ENCODE results near the gene HDLBP.
"Not testable (repeated sequence)": the region's sequence is repeated elsewhere in the genome, so short reads cannot be mapped to it uniquely, and the experiment has no call there.

HDLBP gene

DNA sequence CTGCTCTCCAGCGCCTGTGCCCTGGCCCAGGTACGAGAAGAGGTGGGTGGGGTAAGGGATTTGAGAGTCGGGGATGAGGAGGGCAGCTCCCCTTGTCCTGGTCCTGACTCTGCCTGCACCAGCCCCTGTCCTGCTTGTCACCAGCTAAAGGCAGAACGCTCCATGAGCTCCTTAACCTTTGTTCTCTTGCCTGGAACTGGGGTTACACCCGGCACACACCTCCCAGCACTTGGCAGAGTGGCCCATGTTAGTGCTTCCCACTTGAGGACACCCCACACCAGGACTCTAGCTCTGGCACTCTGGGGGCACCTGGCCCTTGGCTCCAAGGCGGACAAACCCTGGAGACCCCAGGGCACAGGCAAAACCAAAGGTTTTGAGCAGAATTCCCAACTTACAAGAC is 107.8 kb downstream of the HDLBP start:
- DNase-seq: no peak

GRCh38 chr2:241207151-241207550 is 108.3 kb downstream of the HDLBP start:
- DNase-seq: no peak

- no peak for DNase-seq
Measured at GRCh38 chr2:241205086-241205485, 110.4 kb downstream of the HDLBP start.

- no peak for DNase-seq
Measured at GRCh38 chr2:241204490-241204889, 111.0 kb downstream of the HDLBP start.

- DNase-seq: no peak
Measured at GRCh38 chr2:241204010-241204384, 111.5 kb downstream of the HDLBP start.

- DNase-seq: no peak
Measured at GRCh38 chr2:241203218-241204009, 112.1 kb downstream of the HDLBP start.

- DNase-seq: no peak
Measured at GRCh38 chr2:241202681-241203080, 112.8 kb downstream of the HDLBP start.

GRCh38 chr2:241202268-241202585 is 113.2 kb downstream of the HDLBP start:
- DNase-seq: no peak

GRCh38 chr2:241201445-241202267 is 113.8 kb downstream of the HDLBP start:
- no peak for DNase-seq

GRCh38 chr2:241200822-241201395 is 114.6 kb downstream of the HDLBP start:
- no peak for DNase-seq

DNA sequence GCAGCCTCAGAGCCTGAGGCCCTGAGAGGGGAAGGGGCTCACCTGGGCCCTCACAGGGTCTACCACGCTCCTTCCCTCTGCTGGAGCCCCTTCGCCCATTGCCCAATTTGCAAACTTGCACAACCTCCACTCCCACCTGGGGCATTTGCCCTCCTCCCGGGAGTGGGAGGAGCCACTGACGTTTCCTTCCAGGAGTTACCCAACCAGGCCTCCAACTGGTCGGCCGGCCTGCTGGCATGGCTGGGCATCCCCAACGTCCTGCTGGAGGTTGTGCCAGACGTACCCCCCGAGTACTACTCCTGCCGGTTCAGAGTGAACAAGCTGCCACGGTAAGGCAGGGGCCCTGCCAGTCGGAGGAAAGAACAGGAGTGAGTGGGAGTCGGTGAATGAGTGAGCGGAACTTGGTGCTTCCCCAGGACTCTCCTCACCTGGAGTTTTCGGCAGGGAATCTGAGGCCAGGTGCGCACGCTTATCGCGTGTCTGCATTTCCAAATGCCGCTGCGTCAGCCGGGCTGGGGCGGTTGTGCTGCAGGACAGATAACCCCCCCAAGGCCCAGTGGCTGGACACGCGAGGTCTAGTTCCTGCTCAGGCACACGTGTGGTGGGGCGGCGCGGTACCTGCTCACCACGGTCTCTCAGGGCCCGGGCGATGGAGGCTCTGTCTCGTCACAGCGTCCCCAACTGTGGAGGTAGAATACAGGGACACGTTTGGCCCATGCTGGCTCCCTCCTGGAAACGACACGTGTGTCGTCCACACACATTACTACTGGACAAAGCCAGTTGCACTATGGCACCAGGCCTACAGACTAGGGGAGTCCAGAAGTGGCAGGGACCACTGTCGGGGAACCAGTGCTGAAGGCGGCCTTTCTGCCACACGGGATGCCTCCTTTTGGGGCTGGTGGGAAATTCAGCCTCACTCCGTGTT is 115.3 kb downstream of the HDLBP start:
- no peak for DNase-seq

DNA sequence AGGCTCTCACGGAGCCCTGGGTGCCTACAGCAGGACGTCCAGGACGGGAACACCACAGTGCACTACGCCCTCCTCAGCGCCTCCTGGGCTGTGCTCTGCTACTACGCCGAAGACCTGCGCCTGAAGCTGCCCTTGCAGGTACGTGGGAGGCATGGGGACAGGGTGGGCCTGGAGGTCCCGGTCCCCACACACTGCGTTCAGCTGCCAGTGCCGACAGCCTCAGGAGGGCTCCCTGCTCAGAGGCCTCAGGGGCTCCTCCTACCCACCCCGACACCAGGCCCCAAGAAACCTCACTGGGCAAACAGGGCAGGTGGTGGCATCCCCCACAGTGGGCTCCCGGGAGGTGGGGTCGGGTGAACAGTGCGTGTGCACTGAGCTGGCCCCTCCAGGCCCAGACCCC is 116.2 kb downstream of the HDLBP start:
- DNase-seq: no peak

DNA sequence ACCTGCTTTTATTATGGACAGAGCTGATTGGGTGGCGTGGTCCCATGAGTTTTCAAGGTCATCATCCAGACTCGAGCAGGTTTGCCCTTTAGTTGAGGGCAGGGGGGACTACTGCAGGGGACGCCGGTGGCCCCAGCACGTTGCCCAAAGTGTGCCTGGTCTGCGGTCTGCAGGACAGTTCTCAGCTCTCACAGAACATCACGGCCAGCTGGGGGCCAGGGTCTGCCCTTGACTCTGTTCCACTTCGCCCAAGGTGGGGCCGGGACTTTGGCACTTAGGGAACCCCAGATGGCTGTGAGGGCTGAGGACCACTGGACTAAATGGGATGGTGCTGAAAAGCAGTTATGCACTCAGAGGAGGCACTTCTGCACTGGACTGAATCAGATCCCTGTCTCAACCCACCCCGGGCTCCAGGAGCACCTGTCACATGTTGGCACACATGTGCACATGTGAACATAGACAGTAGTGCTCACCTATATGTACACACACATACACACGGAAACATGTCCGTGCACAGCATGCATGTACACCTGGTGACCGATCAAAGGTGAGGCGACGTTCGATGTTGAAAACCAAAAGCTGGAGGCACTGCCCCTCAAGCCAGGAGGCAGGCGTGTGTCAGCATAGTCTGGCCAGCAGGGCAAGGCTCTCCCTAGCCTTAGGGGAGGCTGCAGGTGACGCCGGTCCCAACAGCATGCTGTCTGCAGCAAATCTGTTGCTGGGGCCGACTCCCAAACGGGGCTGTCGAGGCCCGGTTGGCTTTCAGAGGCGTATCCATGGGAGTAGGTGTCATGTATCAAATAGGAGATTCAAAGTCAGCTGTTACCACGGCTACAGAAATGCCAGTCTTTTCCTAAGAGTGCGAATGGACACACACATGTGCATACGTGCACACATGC is 116.8 kb downstream of the HDLBP start:
- no peak for DNase-seq

DNA sequence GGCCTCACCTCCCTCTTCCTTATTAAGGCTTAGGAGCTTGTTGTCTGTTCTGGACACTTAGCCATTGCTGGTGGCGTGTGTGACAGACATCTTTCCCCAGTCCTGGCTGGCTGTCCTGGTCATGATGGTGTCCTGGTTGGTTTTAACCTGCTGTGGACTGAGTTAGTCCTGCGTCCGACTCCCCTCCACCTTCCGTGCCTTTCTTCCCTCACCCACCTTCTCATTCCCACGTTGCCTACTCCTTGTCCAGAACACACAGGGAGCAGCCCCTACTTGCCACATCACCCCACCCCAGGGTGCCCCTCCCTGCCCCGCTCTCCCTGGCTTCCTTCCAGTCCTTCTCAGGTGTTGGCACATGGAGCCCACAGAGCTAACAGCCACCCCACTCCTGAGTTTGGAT is 117.5 kb downstream of the HDLBP start:
- DNase-seq: no peak

DNA sequence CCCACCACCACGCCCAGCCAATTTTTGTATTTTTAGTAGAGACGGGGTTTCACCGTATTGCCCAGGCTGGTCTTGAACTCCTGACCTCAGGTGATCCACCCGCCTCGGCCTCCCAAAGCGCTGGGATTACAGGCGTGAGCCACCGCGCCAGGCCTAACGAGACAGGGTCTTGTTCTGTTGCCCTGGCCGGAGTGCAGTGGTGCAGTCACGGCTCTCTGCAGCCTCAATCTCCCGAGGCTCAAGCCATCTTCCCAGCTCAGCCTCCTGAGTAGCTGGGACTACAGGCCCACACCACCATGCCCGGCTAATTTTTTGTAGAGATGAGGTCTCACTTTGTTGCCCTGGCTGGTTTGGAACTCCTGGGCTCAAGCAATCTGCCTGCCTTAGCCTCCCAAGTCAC is 118.2 kb downstream of the HDLBP start:
- not testable (repeated sequence) for DNase-seq

- DNase-seq: no peak
Measured at GRCh38 chr2:241195506-241196130, 119.9 kb downstream of the HDLBP start.

- DNase-seq: no peak
Measured at GRCh38 chr2:241194811-241195210, 120.7 kb downstream of the HDLBP start.

DNA sequence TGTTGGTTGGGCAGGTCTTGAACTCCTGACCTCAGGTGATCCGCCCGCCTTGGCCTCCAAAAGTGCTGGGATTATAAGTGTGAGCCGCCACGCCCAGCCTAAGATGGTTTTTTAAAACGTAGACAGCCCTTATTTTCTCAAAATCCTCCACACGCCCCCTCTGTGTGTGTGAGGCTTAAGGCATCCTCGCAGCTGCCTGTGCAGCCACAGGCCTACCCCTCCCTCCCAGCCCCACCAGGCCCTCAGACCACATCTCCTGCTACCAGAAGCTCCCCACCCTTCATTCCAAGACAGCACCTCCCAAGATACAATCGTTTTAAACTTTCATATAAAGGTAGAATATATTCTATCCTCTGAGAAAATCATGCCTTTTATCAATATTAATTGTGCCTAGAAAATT is 122.2 kb downstream of the HDLBP start:
- DNase-seq: no peak

- DNase-seq: no peak
Measured at GRCh38 chr2:241191081-241191480, 124.4 kb downstream of the HDLBP start.

DNA sequence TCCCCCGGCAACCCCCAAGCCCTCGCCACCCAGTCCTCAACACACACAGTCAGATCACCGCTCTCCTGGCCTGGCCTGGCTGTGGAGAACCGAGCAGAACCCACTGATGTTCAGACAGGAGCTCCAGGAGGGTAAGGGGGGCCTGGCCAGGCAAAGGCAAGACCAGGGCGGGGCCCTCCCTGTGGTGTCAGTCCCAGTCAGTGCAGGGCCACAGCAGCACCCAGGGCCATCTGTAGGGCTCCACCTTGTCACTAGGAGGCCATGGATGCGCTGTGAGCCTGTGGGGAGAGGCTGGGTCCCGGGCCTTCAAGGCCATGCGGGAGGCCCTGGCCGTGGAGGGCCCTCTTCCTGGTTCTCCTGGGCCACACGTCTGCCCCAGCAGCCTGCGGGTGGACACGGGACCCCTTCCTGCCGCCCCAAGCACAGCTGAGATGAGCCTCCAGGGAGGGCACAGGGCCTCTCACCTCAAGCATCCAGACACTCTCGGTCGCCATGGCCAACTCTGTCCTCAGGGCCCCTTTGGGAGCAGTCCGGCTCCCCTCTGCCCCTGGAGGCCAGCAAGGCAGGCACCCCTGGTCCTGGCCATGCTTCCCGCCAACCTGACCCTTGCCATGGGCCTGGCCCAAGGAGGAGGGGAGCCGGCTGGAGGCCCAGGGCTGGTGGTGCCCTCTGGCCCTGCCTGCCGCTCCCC is 125.0 kb downstream of the HDLBP start:
- DNase-seq: no peak

DNA sequence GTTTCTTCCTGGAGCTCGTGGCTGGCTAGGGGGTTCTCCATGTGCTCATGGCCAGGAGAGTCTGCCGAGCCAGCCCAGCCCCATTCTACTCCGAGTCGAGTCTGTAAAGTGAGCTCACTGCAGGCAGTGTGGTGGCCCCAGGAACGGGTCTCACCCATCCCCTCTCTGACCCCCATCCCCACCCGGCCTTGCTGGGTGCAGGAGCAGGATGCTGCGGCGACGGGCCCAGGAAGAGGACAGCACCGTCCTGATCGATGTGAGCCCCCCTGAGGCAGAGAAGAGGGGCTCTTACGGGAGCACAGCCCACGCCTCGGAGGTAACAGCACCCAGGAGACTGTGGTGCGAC is 125.6 kb downstream of the HDLBP start:
- no peak for DNase-seq

Measured in activated effector memory CD4-positive, alpha-beta T cell treated with Interleukin-2 at 50 U/mL for 16 hours (primary cell).